Uterus (tissue), 4 donors: ENCODE data around the gene CHST8. TPM values are rescaled to one million over a fixed set of nuclear protein-coding genes. Genes with fewer than 3 reads are reported as not detected.

Source experiments
- DNase-seq, 2 donors: peaks; one replicate each; pipeline ENCODE4 v3.0.0-alpha.2; 2019 to 2020
- H3K27ac ChIP-seq, 2 donors: fragments of 200-600 bp; sonication (generic); 1 replicate in 1 of 2; 2 replicates in 1 of 2; pipeline ENCODE4 v1.5.1; 2016 to 2018
- H3K27me3 ChIP-seq, 2 donors: fragments of 200-600 bp; sonication (generic); one replicate each; pipeline ENCODE4 v1.5.1; 2018 to 2019; ENCODE audit warnings: control low read depth in 1 of 2
- H3K36me3 ChIP-seq, 2 donors: fragments of 200-600 bp; sonication (generic); one replicate each; pipeline ENCODE4 v1.5.1; 2019; ENCODE audit warnings: control low read depth in 1 of 2
- H3K4me1 ChIP-seq, 2 donors: fragments of 200-600 bp; sonication (generic); one replicate each; pipeline ENCODE4 v1.5.1; 2018 to 2019; ENCODE audit warnings: control low read depth in 1 of 2
- H3K4me3 ChIP-seq, 2 donors: fragments of 200-600 bp; sonication (generic); 1 replicate in 1 of 2; 2 replicates in 1 of 2; pipeline ENCODE4 v1.5.1; 2018 to 2019; ENCODE audit warnings: mild to moderate bottlenecking in 1 of 2
- H3K9me3 ChIP-seq, 2 donors: fragments of 200-600 bp; sonication (generic); one replicate each; pipeline ENCODE4 v1.5.1; 2019; ENCODE audit warnings: control low read depth in 1 of 2
- CTCF ChIP-seq, 4 experiments: fragments of 200-600 bp in 2 of 4; fragments of 450-650 bp in 2 of 4; sonication (generic) in 2 of 4; IDR thresholded peaks; one replicate each; pipeline ENCODE4 v1.5.1; 2016 to 2019; ENCODE audit warnings: antibody characterized with exemption in 4 of 4, mild to moderate bottlenecking in 2 of 4, moderate library complexity in 1 of 4
- POLR2A ChIP-seq, 2 donors: fragments of 450-650 bp; IDR thresholded peaks; one replicate each; pipeline ENCODE4 v1.6.1; 2016; ENCODE audit warnings: antibody characterized with exemption in 2 of 2, mild to moderate bottlenecking in 1 of 2, moderate library complexity in 1 of 2
- intact Hi-C: fragments of 100-400 bp; cut with DNase I; formaldehyde crosslinking; loops from one replicate; pipeline ENCODE4 v1.15.1; 2023; ENCODE audit warnings: low total_unique reads
- total RNA-seq, 4 donors: library from RNA; depleted of rRNA in 3 of 4; stranded (reverse); fragments of >200 nt in 3 of 4; gene quantifications; one replicate each; pipeline versions ENCODE4 v1.1.0 to v1.2.4, GENCODE V29; 2014 to 2023
- donor health status: DM: yes; HTN: yes; CAD: no.

CHST8 gene
- total RNA-seq, 4 donors from 2014 or later = 0.26 to 0.95 (median 0.69) TPM; not detected in 1

DNA sequence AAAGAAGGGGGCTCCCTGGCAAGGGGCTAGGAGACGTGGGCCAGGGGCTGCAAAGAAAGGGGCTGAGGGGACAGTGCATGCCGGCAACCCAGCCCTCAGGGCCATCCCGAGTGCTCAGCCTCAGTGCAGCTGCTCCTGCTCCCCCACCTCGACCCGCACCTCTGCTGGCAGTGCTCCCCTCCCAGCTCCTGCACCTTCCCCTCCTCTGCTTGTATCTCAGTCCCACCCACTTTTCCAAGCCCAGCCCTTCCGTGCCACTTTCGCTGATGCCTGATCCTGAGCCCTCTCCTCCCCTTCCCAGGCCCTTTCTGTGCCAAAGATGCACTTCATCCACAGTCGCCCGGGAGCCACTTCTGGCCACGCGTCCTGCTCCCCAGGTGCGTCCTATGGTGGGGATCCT, 105.0 kb downstream of the CHST8 start:
- Histone ChIP-seq H3K4me3 (no peak overlapping the region), H3K27ac (no peak overlapping the region), H3K9me3 (no peaks in the 10 kb centered on the region), H3K27me3 (no peaks in the 10 kb centered on the region), H3K4me1 (no peaks in the 10 kb centered on the region), H3K36me3 (no peaks in the 10 kb centered on the region)
- DNase-seq = no peak
- TF ChIP-seq POLR2A (IDR thresholded peaks at IDR 0.05) (no peak), CTCF (IDR thresholded peaks at IDR 0.05) (no peak)
- intact Hi-C loops = no loop called here

DNA sequence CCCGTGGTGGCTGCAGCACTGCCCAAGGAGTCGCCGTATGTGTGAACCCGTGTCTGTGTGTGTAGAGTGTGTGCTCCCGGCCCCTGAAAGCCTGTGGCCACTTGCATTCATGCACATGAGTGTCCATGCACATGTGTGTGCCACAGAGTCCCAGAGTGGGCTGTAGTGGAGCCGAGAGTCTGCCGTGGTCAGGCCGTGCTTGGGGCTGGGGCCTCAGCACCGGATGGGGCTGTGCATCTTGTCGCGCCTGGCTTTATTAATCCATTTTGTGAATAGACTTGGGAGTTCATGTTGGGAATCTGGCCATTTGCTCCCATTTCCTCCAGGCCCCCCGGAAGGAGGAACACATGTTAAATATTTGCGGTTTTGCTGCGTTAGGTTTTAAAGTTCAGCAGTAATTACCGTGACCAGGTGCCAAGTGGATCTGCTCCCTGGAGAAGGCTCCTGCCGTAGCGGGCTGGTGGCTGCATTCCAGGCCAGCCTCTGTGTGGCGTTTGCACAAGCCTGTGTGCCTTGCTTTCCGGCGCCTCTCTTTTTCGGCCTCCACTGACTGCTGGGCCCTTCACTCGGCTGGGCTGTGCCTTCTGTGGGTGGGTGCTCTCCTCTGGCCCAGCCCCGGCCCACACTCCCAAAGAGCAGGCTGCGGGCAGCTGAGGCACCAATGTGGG, 105.7 kb downstream of the CHST8 start:
- no peaks in the 10 kb centered on the region for H3K27me3 ChIP-seq
- intact Hi-C loops = no loop called here
- H3K4me1 ChIP-seq = no peaks in the 10 kb centered on the region
- TF ChIP-seq CTCF (IDR thresholded peaks at IDR 0.05) = no peak
- TF ChIP-seq POLR2A (IDR thresholded peaks at IDR 0.05) = no peak
- no peak for DNase-seq
- H3K36me3 ChIP-seq = no peaks in the 10 kb centered on the region
- H3K9me3 ChIP-seq = no peaks in the 10 kb centered on the region
- H3K27ac ChIP-seq = no peak overlapping the region
- H3K4me3 ChIP-seq = no peak overlapping the region

DNA sequence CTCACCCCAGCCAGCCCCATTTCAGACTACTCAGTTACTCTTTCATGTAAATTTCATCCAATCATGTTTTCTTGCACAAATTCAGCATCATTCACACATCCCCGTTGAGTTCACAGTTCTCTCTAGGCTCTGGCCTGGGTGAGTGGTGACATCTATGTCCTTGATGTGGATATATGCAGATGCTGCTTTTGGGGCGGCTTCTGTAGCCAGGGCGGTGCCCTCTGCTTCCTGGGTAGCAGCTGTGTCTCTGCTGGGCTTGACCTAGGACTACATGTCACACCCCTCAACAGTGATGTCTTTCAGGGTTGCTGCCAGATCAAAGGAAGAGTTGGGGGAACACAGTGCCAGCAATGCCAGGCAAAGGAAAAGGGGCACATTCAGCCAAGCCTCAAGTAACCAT, 106.4 kb downstream of the CHST8 start:
- H3K4me1 ChIP-seq = no peaks in the 10 kb centered on the region
- H3K27me3 ChIP-seq = no peaks in the 10 kb centered on the region
- no peaks in the 10 kb centered on the region for H3K36me3 ChIP-seq
- intact Hi-C loops = no loop called here
- H3K27ac ChIP-seq = no peak overlapping the region
- no peak for TF ChIP-seq CTCF (IDR thresholded peaks at IDR 0.05)
- no peak for TF ChIP-seq POLR2A (IDR thresholded peaks at IDR 0.05)
- DNase-seq = no peak
- H3K9me3 ChIP-seq = no peaks in the 10 kb centered on the region
- H3K4me3 ChIP-seq = no peak overlapping the region

- Histone ChIP-seq H3K9me3 (no peaks in the 10 kb centered on the region), H3K4me1 (no peaks in the 10 kb centered on the region), H3K4me3 (no peak overlapping the region), H3K27me3 (no peaks in the 10 kb centered on the region), H3K27ac (no peak overlapping the region), H3K36me3 (no peaks in the 10 kb centered on the region)
- DNase-seq = no peak
- intact Hi-C loops = no loop called here
- no peak for TF ChIP-seq POLR2A (IDR thresholded peaks at IDR 0.05)
Observed at GRCh38 chr19:33730858-33731607, 109.3 kb downstream of the CHST8 start.

DNA sequence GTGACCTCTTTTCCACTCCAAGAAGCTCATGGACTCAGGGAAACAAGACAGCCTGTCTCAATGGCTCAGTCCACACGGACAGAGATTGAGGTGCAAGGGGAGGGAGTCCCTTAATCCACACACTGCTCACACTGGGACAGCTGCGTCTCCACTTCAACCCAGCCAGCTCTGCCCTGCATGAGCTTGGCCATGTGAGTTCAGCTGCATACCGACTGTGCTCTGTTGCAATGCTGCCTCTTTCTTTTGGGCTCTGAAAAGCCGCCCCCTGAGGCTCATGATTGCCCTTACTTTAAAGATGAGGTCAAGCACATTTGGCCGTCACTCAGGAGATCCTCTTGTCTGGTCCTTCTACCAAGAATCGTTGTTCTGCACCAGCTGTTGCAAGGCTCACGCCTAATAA, 110.1 kb downstream of the CHST8 start:
- no peaks in the 10 kb centered on the region for H3K27me3 ChIP-seq
- H3K36me3 ChIP-seq = no peaks in the 10 kb centered on the region
- H3K9me3 ChIP-seq = no peaks in the 10 kb centered on the region
- H3K4me1 ChIP-seq = no peaks in the 10 kb centered on the region
- TF ChIP-seq POLR2A (IDR thresholded peaks at IDR 0.05) = no peak
- no peak for TF ChIP-seq CTCF (IDR thresholded peaks at IDR 0.05)
- H3K27ac ChIP-seq = no peak overlapping the region
- no peak for DNase-seq
- intact Hi-C loops = no loop called here
- H3K4me3 ChIP-seq = no peak overlapping the region
